GM06990 (cell line): ENCODE results near the gene COX8A.

ENCODE experiments used
- DNase-seq: peaks from one replicate; pipeline ENCODE4 v3.0.0-alpha.2; 2011; ENCODE audit not compliant: insufficient read length; ENCODE audit errors: extremely low read depth
- H3K27me3 ChIP-seq: replicated peaks from 2 replicates; pipeline ENCODE4 v1.6.0; 2011; ENCODE audit warnings: low read length; ENCODE audit not compliant: control insufficient read depth, insufficient read depth
- H3K36me3 ChIP-seq: 2 replicates; pipeline ENCODE4 v1.5.1; 2011; ENCODE audit warnings: low read length; ENCODE audit not compliant: control insufficient read depth, insufficient read depth
- H3K4me3 ChIP-seq: replicated peaks from 2 replicates; pipeline ENCODE4 v1.5.1; 2011; ENCODE audit warnings: low read depth, mild to moderate bottlenecking, control low read depth, low read length
- TF ChIP-seq, protein P1 (sequence below): IDR thresholded peaks from 2 replicates; pipeline ENCODE4 v1.5.1; 2011; ENCODE audit warnings: low read length, control low read depth, mild to moderate bottlenecking, inconsistent platforms; ENCODE audit not compliant: insufficient read depth, poor library complexity, severe bottlenecking

COX8A gene, protein sequence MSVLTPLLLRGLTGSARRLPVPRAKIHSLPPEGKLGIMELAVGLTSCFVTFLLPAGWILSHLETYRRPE

DNA sequence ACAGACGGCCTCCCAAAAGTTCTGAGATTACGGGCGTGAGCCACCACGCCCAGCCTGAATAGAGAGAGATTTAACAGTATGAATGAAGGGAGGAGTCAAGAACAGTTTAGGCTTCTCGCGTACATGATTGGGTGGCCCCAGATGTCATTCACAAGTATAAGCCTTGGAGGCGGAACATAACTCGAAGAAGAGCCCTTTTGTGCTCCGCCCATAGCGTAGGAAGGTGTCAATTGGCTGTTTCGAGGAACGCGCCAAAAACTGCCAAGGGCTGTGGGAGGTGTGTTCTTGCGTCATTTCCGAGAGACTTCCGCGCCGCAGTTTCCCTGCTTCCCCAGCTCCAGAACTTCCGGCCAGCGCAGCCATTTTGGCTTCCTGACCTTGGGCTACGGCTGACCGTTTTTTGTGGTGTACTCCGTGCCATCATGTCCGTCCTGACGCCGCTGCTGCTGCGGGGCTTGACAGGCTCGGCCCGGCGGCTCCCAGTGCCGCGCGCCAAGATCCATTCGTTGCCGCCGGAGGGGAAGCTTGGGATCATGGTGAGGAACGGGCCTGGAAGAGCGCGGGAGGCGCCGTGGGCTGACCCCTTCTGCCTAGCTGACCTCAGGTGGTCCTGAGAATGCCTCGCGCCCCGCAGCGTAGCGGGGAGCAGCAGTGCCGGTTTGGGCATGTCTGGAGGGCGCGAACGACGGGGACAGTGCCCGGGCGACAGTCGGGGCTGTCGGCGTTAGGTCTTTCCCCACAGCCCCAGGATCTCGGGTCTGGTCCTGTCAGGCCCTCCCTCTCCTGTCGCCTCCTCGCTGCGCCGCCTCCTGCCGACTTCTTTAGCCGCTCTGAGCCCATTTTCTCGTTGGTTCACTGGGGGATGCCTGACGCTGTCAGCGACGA lies at the start of gene COX8A:
TSS of gene COX8A (plus strand) at position 362 of the 885 bp plus-strand sequence. CDS start at position 423, 61 bp downstream.
- no peaks in the 10 kb centered on the region for H3K27me3 ChIP-seq

DNA sequence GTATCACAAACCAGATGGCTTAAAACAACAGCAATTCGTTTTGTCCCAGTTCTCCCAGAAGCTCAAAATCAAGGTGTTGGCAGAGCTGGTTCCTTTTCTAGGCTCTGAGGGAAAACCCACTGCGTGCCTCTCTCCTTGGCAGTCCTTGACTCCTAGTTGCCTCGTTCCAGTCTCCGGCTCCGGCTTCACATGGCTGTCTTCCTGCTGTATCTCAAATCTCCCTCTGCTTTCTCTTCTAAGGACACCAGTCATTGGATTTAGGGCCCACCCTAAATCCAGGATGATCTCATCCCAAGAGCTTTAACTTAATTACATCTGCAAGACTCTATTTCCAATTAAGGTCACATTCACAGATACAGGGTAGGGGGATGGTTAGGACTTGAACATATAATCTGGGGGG lies 44.8 kb upstream of the COX8A start:
- no peaks in the 10 kb centered on the region for H3K36me3 ChIP-seq
- H3K4me3 ChIP-seq = no peak overlapping the region
- no peaks in the 10 kb centered on the region; the same call in 1 of the 2 replicates for H3K27me3 ChIP-seq
- TF ChIP-seq, protein P1, sequence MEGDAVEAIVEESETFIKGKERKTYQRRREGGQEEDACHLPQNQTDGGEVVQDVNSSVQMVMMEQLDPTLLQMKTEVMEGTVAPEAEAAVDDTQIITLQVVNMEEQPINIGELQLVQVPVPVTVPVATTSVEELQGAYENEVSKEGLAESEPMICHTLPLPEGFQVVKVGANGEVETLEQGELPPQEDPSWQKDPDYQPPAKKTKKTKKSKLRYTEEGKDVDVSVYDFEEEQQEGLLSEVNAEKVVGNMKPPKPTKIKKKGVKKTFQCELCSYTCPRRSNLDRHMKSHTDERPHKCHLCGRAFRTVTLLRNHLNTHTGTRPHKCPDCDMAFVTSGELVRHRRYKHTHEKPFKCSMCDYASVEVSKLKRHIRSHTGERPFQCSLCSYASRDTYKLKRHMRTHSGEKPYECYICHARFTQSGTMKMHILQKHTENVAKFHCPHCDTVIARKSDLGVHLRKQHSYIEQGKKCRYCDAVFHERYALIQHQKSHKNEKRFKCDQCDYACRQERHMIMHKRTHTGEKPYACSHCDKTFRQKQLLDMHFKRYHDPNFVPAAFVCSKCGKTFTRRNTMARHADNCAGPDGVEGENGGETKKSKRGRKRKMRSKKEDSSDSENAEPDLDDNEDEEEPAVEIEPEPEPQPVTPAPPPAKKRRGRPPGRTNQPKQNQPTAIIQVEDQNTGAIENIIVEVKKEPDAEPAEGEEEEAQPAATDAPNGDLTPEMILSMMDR = no peak
- no peak for DNase-seq

More for the DNA sequence above, at the start of gene COX8A:
- DNase-seq = peak; percentile 89
- TF ChIP-seq, protein P1 = peak; percentile 11
- Histone ChIP-seq H3K36me3 (peaks cover 12% of the 10 kb centered on the region), H3K4me3 (peak within 1 kb of the TSS; percentile 99)

DNA sequence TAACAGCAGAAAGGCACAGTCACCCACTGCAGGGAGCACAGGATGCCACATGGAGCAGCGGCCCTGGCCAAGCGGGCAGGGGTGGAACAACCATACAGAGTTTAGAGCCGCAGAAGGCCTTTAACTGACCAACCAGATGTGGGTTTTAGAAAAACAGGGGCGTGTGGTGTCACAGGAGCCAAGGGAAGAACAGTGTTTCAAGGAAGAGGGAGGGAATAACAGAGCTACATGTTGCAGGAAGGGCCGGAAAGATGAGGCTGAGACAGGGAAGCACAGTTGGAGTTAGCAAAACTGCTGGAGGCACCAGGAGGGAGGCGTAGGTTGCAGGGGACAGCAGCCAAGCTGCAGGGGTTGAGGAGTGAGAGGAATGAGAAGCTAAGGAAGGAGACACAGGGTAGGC lies 43.4 kb upstream of the COX8A start:
- TF ChIP-seq, protein P1 = no peak
- Histone ChIP-seq H3K36me3 (no peaks in the 10 kb centered on the region), H3K4me3 (no peak overlapping the region), H3K27me3 (no peaks in the 10 kb centered on the region; the same call in 1 of the 2 replicates)
- DNase-seq = no peak

DNA sequence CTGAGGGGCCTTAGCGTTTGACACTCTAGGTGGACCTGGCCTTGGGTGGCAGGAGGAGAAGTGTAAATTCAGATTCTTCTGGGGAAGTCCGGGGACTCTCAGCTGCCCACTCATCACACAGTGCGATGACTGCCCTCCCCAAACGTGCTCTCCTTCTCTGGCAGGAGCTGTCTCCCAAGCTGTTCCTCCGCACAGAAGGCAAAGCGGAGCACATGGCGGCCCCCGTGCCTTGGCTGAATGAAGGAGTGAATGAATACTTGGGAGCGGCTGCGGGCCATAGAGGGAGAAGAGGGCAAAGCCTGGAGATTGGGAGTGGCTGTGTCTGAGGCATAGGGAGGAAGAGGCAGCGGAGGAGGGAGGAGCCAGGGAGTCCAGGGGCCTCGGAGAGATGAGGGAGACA lies 42.5 kb upstream of the COX8A start:
- no peak overlapping the region for H3K4me3 ChIP-seq
- TF ChIP-seq, protein P1 = no peak

DNA sequence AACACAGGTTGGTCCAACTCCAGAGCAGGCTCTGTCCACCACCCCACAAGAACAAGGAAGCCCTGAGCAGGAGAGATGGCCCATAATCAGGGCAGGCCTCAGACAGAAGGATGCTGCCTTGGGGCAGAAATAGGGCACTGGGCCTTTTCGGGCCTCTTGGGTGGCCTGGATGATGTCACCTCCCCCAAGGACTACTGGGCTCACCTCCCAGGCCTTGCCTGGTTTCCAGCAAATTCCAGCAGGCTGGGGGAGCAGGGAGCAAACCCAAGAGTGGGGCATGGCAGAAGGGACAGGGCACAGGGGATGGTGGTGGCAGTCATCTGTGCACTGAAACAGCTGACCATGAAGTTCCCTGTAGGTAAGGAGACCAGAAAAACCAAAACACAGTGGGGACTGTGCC lies 41.0 kb upstream of the COX8A start:
- no peak for DNase-seq
- H3K27me3 ChIP-seq = no peaks in the 10 kb centered on the region; the same call in 1 of the 2 replicates
- H3K4me3 ChIP-seq = no peak overlapping the region
- no peaks in the 10 kb centered on the region for H3K36me3 ChIP-seq
- TF ChIP-seq, protein P1 = no peak

More for the DNA sequence above, 42.5 kb upstream of the COX8A start:
- no peaks in the 10 kb centered on the region for H3K36me3 ChIP-seq
- no peak for DNase-seq
- H3K27me3 ChIP-seq = no peaks in the 10 kb centered on the region; the same call in 1 of the 2 replicates
